Body of pancreas (tissue), 4 donors: ENCODE measurements around the gene BRD3OS. TPM values are rescaled to one million over a fixed set of nuclear protein-coding genes. Genes with fewer than 3 reads are reported as not detected.

Experiments used
- ATAC-seq: fragments of 150-250 bp; one replicate; pipeline ENCODE4 v1.9.1; 2016
- DNase-seq, 4 donors: peaks; one replicate each; pipeline ENCODE4 v3.0.0-alpha.2; 2019
- H3K27ac ChIP-seq, 4 donors: fragments of 200-600 bp; sonication (generic); 1 replicate in 3 of 4; 2 replicates in 1 of 4; pipeline versions ENCODE4 v1.5.1 to v1.6.1; 2016 to 2019; ENCODE audit warnings: mild to moderate bottlenecking in 1 of 4, mixed read lengths in 1 of 4, moderate library complexity in 1 of 4
- H3K27me3 ChIP-seq, 2 donors: fragments of 200-600 bp; sonication (generic); one replicate each; pipeline ENCODE4 v1.6.0; 2016; ENCODE audit warnings: mild to moderate bottlenecking in 1 of 2
- H3K36me3 ChIP-seq, 2 donors: fragments of 200-600 bp; sonication (generic); replicated peaks in 1 of 2; 2 replicates each; pipeline ENCODE4 v1.5.1; 2016; ENCODE audit warnings: low read depth in 2 of 2; ENCODE audit not compliant: insufficient read depth in 1 of 2
- H3K4me1 ChIP-seq: fragments of 200-600 bp; sonication (generic); one replicate; pipeline ENCODE4 v1.6.0; 2016
- H3K4me3 ChIP-seq, 2 donors: fragments of 200-600 bp; sonication (generic); 1 replicate in 1 of 2; 2 replicates in 1 of 2; pipeline ENCODE4 v1.5.1; 2016 to 2019
- H3K9me3 ChIP-seq, 3 donors: fragments of 200-600 bp; sonication (generic); 1 replicate in 2 of 3; 2 replicates in 1 of 3; pipeline ENCODE4 v1.5.1; 2016
- POLR2A ChIP-seq, 3 donors: fragments of 450-650 bp; IDR thresholded peaks; one replicate each; pipeline ENCODE4 v1.6.1; 2016; ENCODE audit warnings: antibody characterized with exemption in 3 of 3, mild to moderate bottlenecking in 2 of 3
- WGBS, 2 donors: methylation state at CpG; one replicate each; pipeline ENCODE4 v1.1.5; 2017; 5-methylcytosine and 5-hydroxymethylcytosine counted together
- intact Hi-C: fragments of 100-400 bp; cut with DNase I; formaldehyde crosslinking; loops from one replicate; pipeline ENCODE4 v1.15.1; 2023
- total RNA-seq, 2 donors: library from RNA; depleted of rRNA; stranded (reverse); fragments of >200 nt; gene quantifications; one replicate each; pipeline ENCODE4 v1.1.0, GENCODE V29; 2016
- TF ChIP-seq, protein P1 (sequence below), 7 experiments: fragments of 450-650 bp in 4 of 7; fragments of 200-600 bp in 3 of 7; sonication (generic) in 3 of 7; IDR thresholded peaks; one replicate each; pipeline ENCODE4 v1.5.1; 2016 to 2019; ENCODE audit warnings: antibody characterized with exemption in 7 of 7

The BRD3OS gene
- total RNA-seq, 2 donors from 2014 or later, result 7.3 to 9.6 TPM

DNA sequence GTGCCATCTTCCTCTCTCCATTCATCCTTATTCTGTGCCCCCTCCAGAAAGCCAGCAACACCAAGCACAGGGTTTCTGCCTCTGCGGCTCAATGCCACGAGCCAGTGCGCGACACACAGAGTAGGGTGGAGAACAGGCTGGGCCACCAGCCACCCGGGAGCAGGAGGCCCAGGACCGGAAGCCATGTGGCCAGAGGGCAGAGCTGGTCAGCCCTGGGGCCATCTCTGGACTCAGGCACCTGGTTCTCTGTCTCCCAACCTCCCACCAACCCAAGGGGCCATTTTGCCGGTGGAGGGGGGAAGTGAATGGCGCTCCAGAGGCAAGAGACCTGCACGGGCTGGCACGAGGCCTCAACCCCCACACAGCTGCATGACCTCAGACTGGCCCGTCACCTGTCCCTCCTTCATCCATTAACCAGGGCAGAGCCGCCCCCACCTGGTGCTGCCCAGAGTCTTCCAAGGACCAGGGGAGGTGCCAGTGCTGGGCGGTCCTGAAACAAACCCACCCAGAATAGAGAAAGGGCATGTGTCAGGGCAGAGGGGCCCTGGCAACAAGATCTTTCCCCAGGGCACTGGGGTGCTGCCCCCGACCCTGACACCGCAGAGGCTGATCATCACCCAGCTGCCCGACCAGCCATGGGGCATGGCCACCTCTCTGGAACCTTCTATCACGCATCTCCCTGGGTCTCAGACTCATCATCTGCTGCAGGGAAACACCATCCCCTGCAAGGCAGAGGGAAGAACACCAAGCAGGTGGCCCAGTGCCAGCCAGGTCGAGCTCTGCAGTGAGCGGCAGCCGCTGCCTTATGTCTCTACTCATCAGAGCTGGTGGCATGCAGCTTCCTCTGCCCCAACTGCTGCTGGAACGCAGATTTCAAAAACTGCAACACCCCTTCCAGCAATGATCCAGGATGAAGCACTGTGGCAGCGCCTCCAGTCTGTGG, 45.1 kb upstream of the BRD3OS start:
- Histone ChIP-seq H3K9me3 (no peaks in the 10 kb centered on the region), H3K27me3 (no peaks in the 10 kb centered on the region), H3K4me1 (peaks cover 87% of the 10 kb centered on the region), H3K36me3 (no peaks in the 10 kb centered on the region), H3K27ac (peak overlapping the region; percentile 84 to 93 (median 86)), H3K4me3 (no peak overlapping the region)
- 21 to 34% methylated on average over 17 to 19 of the region's 22 CpGs for WGBS, 2 donors
- intact Hi-C loops, result no loop called here
- peak; percentile 66 for ATAC-seq
- peak; percentile 72 to 87 (median 84) for DNase-seq
- TF ChIP-seq, protein P1, sequence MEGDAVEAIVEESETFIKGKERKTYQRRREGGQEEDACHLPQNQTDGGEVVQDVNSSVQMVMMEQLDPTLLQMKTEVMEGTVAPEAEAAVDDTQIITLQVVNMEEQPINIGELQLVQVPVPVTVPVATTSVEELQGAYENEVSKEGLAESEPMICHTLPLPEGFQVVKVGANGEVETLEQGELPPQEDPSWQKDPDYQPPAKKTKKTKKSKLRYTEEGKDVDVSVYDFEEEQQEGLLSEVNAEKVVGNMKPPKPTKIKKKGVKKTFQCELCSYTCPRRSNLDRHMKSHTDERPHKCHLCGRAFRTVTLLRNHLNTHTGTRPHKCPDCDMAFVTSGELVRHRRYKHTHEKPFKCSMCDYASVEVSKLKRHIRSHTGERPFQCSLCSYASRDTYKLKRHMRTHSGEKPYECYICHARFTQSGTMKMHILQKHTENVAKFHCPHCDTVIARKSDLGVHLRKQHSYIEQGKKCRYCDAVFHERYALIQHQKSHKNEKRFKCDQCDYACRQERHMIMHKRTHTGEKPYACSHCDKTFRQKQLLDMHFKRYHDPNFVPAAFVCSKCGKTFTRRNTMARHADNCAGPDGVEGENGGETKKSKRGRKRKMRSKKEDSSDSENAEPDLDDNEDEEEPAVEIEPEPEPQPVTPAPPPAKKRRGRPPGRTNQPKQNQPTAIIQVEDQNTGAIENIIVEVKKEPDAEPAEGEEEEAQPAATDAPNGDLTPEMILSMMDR (IDR thresholded peaks at IDR 0.05), result peak in 1 of 7 experiments; percentile 17
- TF ChIP-seq POLR2A (IDR thresholded peaks at IDR 0.05), result peak in 1 of 3 donors; percentile 5

DNA sequence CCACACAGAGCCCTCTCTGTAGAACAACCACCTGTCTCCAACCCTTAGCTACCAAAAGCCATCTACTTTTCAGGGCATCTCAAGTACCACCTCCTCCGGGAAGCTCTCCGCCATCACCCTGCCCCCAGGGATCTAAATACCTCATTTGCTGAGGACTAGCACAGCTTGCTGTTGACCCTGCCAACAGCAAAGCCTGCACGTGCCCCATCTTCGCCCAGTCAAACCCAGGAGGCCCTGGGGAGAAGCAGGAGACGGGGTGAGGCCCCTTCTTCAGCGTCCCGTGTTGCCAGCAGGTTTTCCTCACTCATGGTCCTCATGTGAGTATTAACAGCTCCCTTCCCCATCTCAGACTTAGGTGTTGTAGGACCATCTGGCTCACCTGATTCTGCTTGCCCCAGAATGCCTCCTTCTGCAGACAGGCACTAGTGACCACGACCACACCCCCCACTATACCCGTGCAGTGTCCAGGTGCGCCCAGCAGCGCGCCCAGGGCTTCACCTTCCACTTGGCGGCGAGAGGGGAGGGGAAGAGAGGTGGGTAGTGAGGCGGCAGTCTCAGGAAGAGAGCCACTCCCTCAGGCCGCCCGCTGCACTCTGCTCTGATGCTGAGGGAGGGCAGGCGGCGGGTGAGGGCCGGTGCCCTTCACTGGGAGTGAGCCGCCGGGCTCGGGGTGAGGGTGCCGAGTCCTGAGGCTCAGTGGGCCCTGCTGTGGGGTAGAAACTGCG, 44.3 kb upstream of the BRD3OS start:
- WGBS, 2 donors, result 54 to 71% methylated on average over 16 to 25 of the region's 25 CpGs
- no peak for ATAC-seq
- Histone ChIP-seq H3K4me3 (no peak overlapping the region), H3K27me3 (no peaks in the 10 kb centered on the region), H3K9me3 (no peaks in the 10 kb centered on the region), H3K36me3 (no peaks in the 10 kb centered on the region), H3K4me1 (peaks cover 87% of the 10 kb centered on the region), H3K27ac (peak overlapping the region; percentile 84 to 93 (median 86))
- no peak for TF ChIP-seq POLR2A (IDR thresholded peaks at IDR 0.05)
- TF ChIP-seq, protein P1 (IDR thresholded peaks at IDR 0.05), result no peak
- intact Hi-C loops, result no loop called here
- peak in 1 of 4 donors; percentile 49 for DNase-seq

DNA sequence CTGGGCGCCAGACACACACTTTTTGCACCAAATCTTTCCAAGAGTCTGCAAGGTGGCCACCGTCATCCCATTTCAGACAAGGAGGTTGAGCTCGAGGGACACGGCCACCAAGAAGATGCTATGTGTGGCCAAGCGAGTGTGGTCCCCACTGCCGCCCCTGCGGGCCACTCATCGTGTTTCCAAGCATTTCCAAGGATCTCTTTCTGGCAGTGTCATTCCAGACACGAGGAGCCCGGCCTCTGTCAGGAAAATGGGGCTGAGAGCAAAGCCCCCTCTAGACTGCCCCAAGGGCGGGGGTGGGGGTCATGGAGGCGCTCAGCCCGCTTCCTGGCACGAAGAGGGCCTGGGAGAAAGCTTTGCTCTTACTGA, 43.7 kb upstream of the BRD3OS start:
- H3K4me3 ChIP-seq, result no peak overlapping the region
- peak overlapping the region in 3 of 4 donors; percentile 86 to 93 (median 87) for H3K27ac ChIP-seq
- peaks cover 84% of the 10 kb centered on the region for H3K4me1 ChIP-seq
- no peaks in the 10 kb centered on the region for H3K36me3 ChIP-seq
- 87 to 89% methylated on average over 13 to 14 of the region's 14 CpGs for WGBS, 2 donors
- H3K27me3 ChIP-seq, result no peaks in the 10 kb centered on the region
- no peak for ATAC-seq
- TF ChIP-seq POLR2A (IDR thresholded peaks at IDR 0.05), result no peak
- TF ChIP-seq, protein P1 (IDR thresholded peaks at IDR 0.05), result no peak
- intact Hi-C loops, result no loop called here
- H3K9me3 ChIP-seq, result no peaks in the 10 kb centered on the region
- no peak for DNase-seq

DNA sequence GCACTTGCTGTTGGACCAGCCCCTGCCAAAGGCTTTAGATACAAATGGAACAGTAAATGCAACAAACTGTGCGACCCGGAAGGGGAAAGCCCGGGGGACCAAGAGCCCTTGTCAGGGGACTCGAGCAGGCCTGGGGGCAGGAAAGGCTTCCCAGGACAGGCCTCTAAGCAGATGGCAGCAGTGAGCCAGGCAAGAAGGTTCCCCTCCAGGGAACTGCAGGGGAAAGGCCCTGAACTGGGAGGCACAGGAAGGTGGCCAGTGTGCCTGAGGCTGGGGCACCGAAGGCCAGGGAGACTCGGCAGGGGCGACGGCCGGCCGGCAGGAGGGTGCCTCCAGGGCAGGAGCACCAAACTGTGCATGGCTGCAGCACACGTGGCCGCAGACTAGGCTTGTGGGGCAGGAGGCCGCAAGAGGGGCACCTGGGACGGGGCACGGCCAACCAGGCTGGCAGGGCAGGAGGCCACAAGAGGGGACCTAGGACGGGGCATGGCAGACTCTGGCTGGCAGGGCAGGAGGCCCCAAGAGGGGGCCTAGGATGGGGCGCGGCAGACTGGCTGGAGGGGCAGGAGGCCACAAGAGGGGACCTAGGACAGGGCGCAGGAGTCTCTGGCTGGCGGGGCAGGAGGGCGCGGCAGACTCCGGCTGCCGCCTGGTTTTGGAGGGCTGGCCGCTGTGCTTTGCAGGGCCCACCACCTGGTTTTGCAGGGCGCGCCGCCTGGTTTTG, 43.2 kb upstream of the BRD3OS start:
- Histone ChIP-seq H3K27ac (peak overlapping the region in 3 of 4 donors; percentile 86 to 93 (median 87)), H3K27me3 (no peaks in the 10 kb centered on the region), H3K4me1 (peaks cover 81% of the 10 kb centered on the region), H3K4me3 (no peak overlapping the region), H3K36me3 (no peaks in the 10 kb centered on the region), H3K9me3 (no peaks in the 10 kb centered on the region)
- TF ChIP-seq POLR2A (IDR thresholded peaks at IDR 0.05), result no peak
- TF ChIP-seq, protein P1 (IDR thresholded peaks at IDR 0.05), result no peak
- intact Hi-C loops, result no loop called here
- ATAC-seq (no peak), DNase-seq (peak in 1 of 4 donors; percentile 10)
- WGBS, 2 donors, result 71 to 75% methylated on average over 21 to 28 of the region's 28 CpGs
